HepG2 (cell line): ENCODE data around the gene SLC16A3. TPM values are rescaled to one million over a fixed set of nuclear protein-coding genes. Genes with fewer than 3 reads are reported as not detected.

Experiments
- FLYWCH1 ChIP-seq: sonication (generic); formaldehyde crosslinking; IDR thresholded peaks from 2 replicates; pipeline ENCODE4 v1.8.1; 2023; ENCODE audit warnings: mild to moderate bottlenecking, missing genetic modification reagents
- HOXA3 ChIP-seq: sonication (generic); formaldehyde crosslinking; IDR thresholded peaks from 2 replicates; pipeline ENCODE4 v1.5.0; 2020; ENCODE audit warnings: missing genetic modification reagents
- NKX3-1 ChIP-seq: sonication (generic); formaldehyde crosslinking; IDR thresholded peaks from 2 replicates; pipeline ENCODE4 v1.5.0; 2020; ENCODE audit warnings: missing genetic modification reagents
- PHB2 ChIP-seq: fragments of 450-650 bp; IDR thresholded peaks from 2 replicates; pipeline ENCODE4 v1.6.1; 2018; ENCODE audit not compliant: partially characterized antibody
- SALL2 ChIP-seq: sonication (generic); formaldehyde crosslinking; IDR thresholded peaks from 2 replicates; pipeline ENCODE4 v1.8.1; 2023; ENCODE audit warnings: mild to moderate bottlenecking, missing genetic modification reagents, inconsistent platforms
- YY1 ChIP-seq: IDR thresholded peaks from 2 replicates; pipeline ENCODE4 v1.6.1; 2011; ENCODE audit warnings: low read length, low read depth, moderate library complexity, mild to moderate bottlenecking; ENCODE audit not compliant: insufficient read depth, insufficient replicate concordance
- ZC3H4 ChIP-seq: sonication (generic); formaldehyde crosslinking; IDR thresholded peaks from 2 replicates; pipeline ENCODE4 v1.4.0; 2020; ENCODE audit warnings: missing genetic modification reagents, borderline replicate concordance
- ZHX2 ChIP-seq, 2 experiments: sonication (generic) in 1 of 2; formaldehyde crosslinking in 1 of 2; IDR thresholded peaks; 2 replicates each; pipeline versions ENCODE4 v1.6.1 to v1.9.0; 2014 to 2022; ENCODE audit warnings: antibody characterized with exemption in 1 of 2, borderline replicate concordance in 1 of 2, inconsistent platforms in 1 of 2, low read depth in 1 of 2, missing genetic modification reagents in 1 of 2
- ZNF12 ChIP-seq: sonication (generic); formaldehyde crosslinking; IDR thresholded peaks from 2 replicates; pipeline ENCODE4 v1.5.0; 2020; ENCODE audit warnings: missing genetic modification reagents
- ZSCAN21 ChIP-seq: sonication (generic); formaldehyde crosslinking; IDR thresholded peaks from 2 replicates; pipeline ENCODE4 v1.8.0; 2022; ENCODE audit warnings: mild to moderate bottlenecking, missing genetic modification reagents, moderate library complexity, borderline replicate concordance
- ZZZ3 ChIP-seq: sonication (generic); formaldehyde crosslinking; IDR thresholded peaks from 2 replicates; pipeline ENCODE4 v1.4.0; 2020; ENCODE audit warnings: missing genetic modification reagents, mild to moderate bottlenecking, borderline replicate concordance
- polyA plus RNA-seq, 8 experiments: library from polyadenylated mRNA; depleted of rRNA in 3 of 8; stranded (reverse) in 7 of 8; unstranded in 1 of 8; fragments of >200 nt; fragmentation: Illumina TruSeq in 4 of 8; extraction: Trizol in 4 of 8; gene quantifications; 2 replicates each; pipeline versions ENCODE4 v1.2.1 to v1.2.3, GENCODE V29; 2011 to 2016; ENCODE audit warnings: low read depth in 4 of 8, missing spikeins in 1 of 8, mixed read lengths in 1 of 8; ENCODE audit not compliant: insufficient read depth in 1 of 8
- total RNA-seq, 5 experiments: library from RNA; depleted of rRNA; stranded (reverse); fragments of >200 nt; fragmentation: Illumina TruSeq; extraction: Trizol; gene quantifications; 2 replicates each; pipeline ENCODE4 v1.2.3, GENCODE V29; 2016; ENCODE audit warnings: low read depth in 1 of 5
- TF ChIP-seq, protein P1 (sequence below), 2 experiments: IDR thresholded peaks; 2 replicates each; pipeline ENCODE4 v1.6.1; 2011 to 2012; ENCODE audit warnings: low read length in 2 of 2, borderline replicate concordance in 1 of 2, low read depth in 1 of 2, mild to moderate bottlenecking in 1 of 2, moderate library complexity in 1 of 2
- TF ChIP-seq, protein P2 (sequence below): sonication (generic); formaldehyde crosslinking; IDR thresholded peaks from 2 replicates; pipeline ENCODE4 v1.4.0; 2020; ENCODE audit warnings: mild to moderate bottlenecking, missing genetic modification reagents
- TF ChIP-seq, protein P3 (sequence below): sonication (generic); formaldehyde crosslinking; IDR thresholded peaks from 2 replicates; pipeline ENCODE4 v1.5.0; 2020; ENCODE audit warnings: mild to moderate bottlenecking, missing genetic modification reagents

Gene SLC16A3
- total and polyA plus RNA-seq, 2 of the 13 experiments (the other 11 are each of a cell fraction or from before 2014, with no cell fraction given) = 242 to 349 TPM

GRCh38 chr17:82239926-82240505, 11.2 kb downstream of the SLC16A3 start (continued):
- TF ChIP-seq, protein P1, sequence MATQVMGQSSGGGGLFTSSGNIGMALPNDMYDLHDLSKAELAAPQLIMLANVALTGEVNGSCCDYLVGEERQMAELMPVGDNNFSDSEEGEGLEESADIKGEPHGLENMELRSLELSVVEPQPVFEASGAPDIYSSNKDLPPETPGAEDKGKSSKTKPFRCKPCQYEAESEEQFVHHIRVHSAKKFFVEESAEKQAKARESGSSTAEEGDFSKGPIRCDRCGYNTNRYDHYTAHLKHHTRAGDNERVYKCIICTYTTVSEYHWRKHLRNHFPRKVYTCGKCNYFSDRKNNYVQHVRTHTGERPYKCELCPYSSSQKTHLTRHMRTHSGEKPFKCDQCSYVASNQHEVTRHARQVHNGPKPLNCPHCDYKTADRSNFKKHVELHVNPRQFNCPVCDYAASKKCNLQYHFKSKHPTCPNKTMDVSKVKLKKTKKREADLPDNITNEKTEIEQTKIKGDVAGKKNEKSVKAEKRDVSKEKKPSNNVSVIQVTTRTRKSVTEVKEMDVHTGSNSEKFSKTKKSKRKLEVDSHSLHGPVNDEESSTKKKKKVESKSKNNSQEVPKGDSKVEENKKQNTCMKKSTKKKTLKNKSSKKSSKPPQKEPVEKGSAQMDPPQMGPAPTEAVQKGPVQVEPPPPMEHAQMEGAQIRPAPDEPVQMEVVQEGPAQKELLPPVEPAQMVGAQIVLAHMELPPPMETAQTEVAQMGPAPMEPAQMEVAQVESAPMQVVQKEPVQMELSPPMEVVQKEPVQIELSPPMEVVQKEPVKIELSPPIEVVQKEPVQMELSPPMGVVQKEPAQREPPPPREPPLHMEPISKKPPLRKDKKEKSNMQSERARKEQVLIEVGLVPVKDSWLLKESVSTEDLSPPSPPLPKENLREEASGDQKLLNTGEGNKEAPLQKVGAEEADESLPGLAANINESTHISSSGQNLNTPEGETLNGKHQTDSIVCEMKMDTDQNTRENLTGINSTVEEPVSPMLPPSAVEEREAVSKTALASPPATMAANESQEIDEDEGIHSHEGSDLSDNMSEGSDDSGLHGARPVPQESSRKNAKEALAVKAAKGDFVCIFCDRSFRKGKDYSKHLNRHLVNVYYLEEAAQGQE (IDR thresholded peaks at IDR 0.05; ENCODE audit: borderline replicate concordance in 1 of 2, low read depth in 1 of 2, low read length in 2 of 2) = 0 out of 4 replicates have a peak, but pooled peaks of 1 of the 2 experiments have one; percentile 3
- TF ChIP-seq YY1 = peak; percentile 10
- TF ChIP-seq, protein P2, sequence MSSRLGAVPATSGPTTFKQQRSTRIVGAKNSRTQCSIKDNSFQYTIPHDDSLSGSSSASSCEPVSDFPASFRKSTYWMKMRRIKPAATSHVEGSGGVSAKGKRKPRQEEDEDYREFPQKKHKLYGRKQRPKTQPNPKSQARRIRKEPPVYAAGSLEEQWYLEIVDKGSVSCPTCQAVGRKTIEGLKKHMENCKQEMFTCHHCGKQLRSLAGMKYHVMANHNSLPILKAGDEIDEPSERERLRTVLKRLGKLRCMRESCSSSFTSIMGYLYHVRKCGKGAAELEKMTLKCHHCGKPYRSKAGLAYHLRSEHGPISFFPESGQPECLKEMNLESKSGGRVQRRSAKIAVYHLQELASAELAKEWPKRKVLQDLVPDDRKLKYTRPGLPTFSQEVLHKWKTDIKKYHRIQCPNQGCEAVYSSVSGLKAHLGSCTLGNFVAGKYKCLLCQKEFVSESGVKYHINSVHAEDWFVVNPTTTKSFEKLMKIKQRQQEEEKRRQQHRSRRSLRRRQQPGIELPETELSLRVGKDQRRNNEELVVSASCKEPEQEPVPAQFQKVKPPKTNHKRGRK (CRISPR knock-in tag) = no peak; the same call in 1 of the 2 replicates
- TF ChIP-seq SALL2 (CRISPR knock-in tag) = peak; percentile 70
- peak; percentile 91 for TF ChIP-seq FLYWCH1
- TF ChIP-seq, protein P3, sequence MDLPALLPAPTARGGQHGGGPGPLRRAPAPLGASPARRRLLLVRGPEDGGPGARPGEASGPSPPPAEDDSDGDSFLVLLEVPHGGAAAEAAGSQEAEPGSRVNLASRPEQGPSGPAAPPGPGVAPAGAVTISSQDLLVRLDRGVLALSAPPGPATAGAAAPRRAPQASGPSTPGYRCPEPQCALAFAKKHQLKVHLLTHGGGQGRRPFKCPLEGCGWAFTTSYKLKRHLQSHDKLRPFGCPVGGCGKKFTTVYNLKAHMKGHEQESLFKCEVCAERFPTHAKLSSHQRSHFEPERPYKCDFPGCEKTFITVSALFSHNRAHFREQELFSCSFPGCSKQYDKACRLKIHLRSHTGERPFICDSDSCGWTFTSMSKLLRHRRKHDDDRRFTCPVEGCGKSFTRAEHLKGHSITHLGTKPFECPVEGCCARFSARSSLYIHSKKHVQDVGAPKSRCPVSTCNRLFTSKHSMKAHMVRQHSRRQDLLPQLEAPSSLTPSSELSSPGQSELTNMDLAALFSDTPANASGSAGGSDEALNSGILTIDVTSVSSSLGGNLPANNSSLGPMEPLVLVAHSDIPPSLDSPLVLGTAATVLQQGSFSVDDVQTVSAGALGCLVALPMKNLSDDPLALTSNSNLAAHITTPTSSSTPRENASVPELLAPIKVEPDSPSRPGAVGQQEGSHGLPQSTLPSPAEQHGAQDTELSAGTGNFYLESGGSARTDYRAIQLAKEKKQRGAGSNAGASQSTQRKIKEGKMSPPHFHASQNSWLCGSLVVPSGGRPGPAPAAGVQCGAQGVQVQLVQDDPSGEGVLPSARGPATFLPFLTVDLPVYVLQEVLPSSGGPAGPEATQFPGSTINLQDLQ (CRISPR knock-in tag) = peak; percentile 90
- TF ChIP-seq ZC3H4 = no peak
- TF ChIP-seq ZHX2 (IDR thresholded peaks at IDR 0.05; ENCODE audit: low read depth) = no peak; the same call in 1 of the 2 replicates
- TF ChIP-seq ZHX2 (CRISPR knock-in tag; IDR thresholded peaks at IDR 0.05; ENCODE audit: borderline replicate concordance) = no peak
- 0 out of 2 replicates have a peak, but pooled peaks have one; percentile 11 for TF ChIP-seq ZSCAN21 (CRISPR knock-in tag)
- no peak for TF ChIP-seq PHB2
- 0 out of 2 replicates have a peak, but pooled peaks have one; percentile 27 for TF ChIP-seq ZZZ3 (CRISPR knock-in tag)
- no peak for TF ChIP-seq NKX3-1 (CRISPR knock-in tag)
- peak; percentile 69 for TF ChIP-seq HOXA3 (CRISPR knock-in tag)
- TF ChIP-seq ZNF12 (CRISPR knock-in tag) = peak; percentile 41; the same call in 1 of the 2 replicates
